ENCODE measurements around the gene SYPL2. TPM values are rescaled to one million over a fixed set of nuclear protein-coding genes. Genes with fewer than 3 reads are reported as not detected.

Gene SYPL2
- total and polyA plus RNA-seq, 3 donors from 2014 or later = 29.7 to 67.5 (median 46.1) TPM

- H3K27me3 ChIP-seq = no peaks in the 10 kb centered on the region
- TF ChIP-seq CTCF (IDR thresholded peaks at IDR 0.05) (no peak), POLR2A (IDR thresholded peaks at IDR 0.05) (no peak)
- H3K36me3 ChIP-seq (ENCODE audit: low read depth, missing control alignments) = no peaks in the 10 kb centered on the region
- H3K27ac ChIP-seq = no peak overlapping the region
- peaks cover 47% of the 10 kb centered on the region for H3K4me1 ChIP-seq
- intact Hi-C loops (cut with DNase I; ENCODE audit: low total_unique reads) = no loop called here
- no peak for DNase-seq
- no peak overlapping the region for H3K4me3 ChIP-seq
- H3K9me3 ChIP-seq = no peaks in the 10 kb centered on the region
- WGBS, 2 donors = 89 to 93% methylated on average over 3 to 7 of the region's 7 CpGs
Observed at GRCh38 chr1:109495738-109496137, 29.4 kb downstream of the SYPL2 start.

DNA sequence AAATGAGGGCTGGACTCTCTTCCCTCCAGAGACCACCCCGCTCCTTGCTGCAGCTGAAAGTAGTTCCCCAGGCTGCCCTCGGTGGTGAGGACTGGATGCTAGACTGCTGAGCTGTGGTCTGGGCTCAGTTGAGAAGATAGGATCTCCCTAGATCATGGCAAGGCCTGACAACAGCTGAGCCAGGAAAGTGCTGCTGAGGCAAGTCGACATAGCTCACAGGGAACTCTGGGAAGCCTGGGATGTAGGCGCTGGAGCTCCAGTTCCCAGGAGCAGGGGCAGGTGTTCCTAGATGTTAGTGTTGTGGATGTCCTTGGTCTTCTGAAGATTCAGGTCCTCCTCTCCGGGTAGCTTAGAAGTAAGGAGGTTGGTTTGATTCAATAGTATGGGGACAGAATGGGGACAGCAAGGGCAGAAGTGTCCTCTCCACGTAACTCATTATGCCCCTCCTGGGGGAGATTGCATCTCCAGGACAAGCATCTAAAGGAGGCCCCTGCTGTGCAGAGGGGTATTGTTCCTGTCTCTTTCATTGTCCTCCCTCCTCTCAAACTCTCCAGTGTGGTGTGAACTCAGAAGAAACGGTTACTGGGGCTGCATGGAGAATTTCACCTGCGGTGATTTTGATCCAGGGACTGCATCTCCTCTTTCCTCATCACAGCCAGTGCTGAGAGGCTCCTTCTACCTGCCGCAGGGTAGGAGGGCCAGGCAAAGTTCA lies 31.3 kb downstream of the SYPL2 start:
- intact Hi-C loops (cut with DNase I; ENCODE audit: low total_unique reads) = no loop called here
- TF ChIP-seq POLR2A (IDR thresholded peaks at IDR 0.05) = no peak
- H3K36me3 ChIP-seq (ENCODE audit: low read depth, missing control alignments) = no peaks in the 10 kb centered on the region
- H3K27me3 ChIP-seq = no peaks in the 10 kb centered on the region
- peaks cover 46% of the 10 kb centered on the region for H3K4me1 ChIP-seq
- no peak overlapping the region for H3K4me3 ChIP-seq
- 39 to 56% methylated on average over 8 to 9 of the region's 9 CpGs for WGBS, 2 donors
- H3K27ac ChIP-seq = peak overlapping the region; percentile 40 to 45
- no peak for DNase-seq
- H3K9me3 ChIP-seq = no peaks in the 10 kb centered on the region

DNA sequence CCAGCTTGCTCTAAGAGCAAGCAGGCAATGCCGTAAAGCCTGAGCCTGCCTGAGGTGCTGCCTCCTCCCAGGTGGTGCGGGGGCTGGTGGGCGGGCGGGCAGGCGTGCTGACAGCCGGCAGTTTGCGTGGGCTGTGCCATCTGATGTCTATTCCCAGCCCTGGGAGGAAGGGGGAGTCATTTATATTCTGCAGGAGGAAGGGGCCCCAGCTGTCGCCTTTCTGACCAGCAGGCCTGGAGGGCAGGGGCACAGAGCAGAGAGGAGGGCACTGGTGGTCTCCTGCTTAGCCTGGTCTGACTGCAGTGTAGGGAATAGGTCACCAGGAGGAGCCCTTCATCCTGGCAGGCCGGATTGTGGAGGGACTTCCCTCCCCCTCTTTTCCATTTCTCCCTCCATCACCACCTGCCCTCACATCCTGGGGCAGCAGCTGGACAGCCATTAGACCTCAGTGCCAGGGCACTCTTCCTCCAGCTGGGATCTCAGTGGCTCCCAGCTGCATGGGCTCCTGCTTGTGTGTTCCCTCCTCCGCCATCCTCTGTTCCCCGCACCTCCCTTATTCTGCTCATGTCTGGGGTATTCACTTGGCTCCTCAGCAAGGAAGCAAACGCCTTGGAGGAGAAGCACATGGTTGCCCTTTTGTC lies 31.9 kb downstream of the SYPL2 start:
- WGBS, 2 donors = 37 to 62% methylated on average over 5 to 12 of the region's 12 CpGs
- DNase-seq = peak; percentile 61
- peaks cover 44% of the 10 kb centered on the region for H3K4me1 ChIP-seq
- H3K9me3 ChIP-seq = no peaks in the 10 kb centered on the region
- no peaks in the 10 kb centered on the region for H3K36me3 ChIP-seq (ENCODE audit: low read depth, missing control alignments)
- intact Hi-C loops (cut with DNase I; ENCODE audit: low total_unique reads) = no loop called here
- no peak for TF ChIP-seq POLR2A (IDR thresholded peaks at IDR 0.05)
- peak; percentile 50 to 60 (median 55) for TF ChIP-seq CTCF (IDR thresholded peaks at IDR 0.05)
- H3K27me3 ChIP-seq = no peaks in the 10 kb centered on the region
- no peak overlapping the region for H3K4me3 ChIP-seq
- peak overlapping the region in 1 of 2 donors; percentile 40 for H3K27ac ChIP-seq

- WGBS, 2 donors = 43 to 66% methylated on average over 7 of the region's 7 CpGs
- Histone ChIP-seq H3K27ac (peak overlapping the region; percentile 2 to 56), H3K27me3 (no peaks in the 10 kb centered on the region), H3K36me3 (ENCODE audit: low read depth, missing control alignments) (no peaks in the 10 kb centered on the region), H3K4me3 (no peak overlapping the region), H3K4me1 (peaks cover 40% of the 10 kb centered on the region), H3K9me3 (no peaks in the 10 kb centered on the region)
- intact Hi-C loops (cut with DNase I; ENCODE audit: low total_unique reads) = no loop called here
- DNase-seq = no peak
- no peak for TF ChIP-seq POLR2A (IDR thresholded peaks at IDR 0.05)
- TF ChIP-seq CTCF (IDR thresholded peaks at IDR 0.05) = no peak
Observed at GRCh38 chr1:109499081-109499480, 32.7 kb downstream of the SYPL2 start.

- TF ChIP-seq POLR2A (IDR thresholded peaks at IDR 0.05) (no peak), CTCF (IDR thresholded peaks at IDR 0.05) (peak in 2 of 3 experiments; percentile 31 to 34)
Observed at GRCh38 chr1:109499661-109500536, 33.6 kb downstream of the SYPL2 start.

More at GRCh38 chr1:109499661-109500536, 33.6 kb downstream of the SYPL2 start:
- Histone ChIP-seq H3K9me3 (no peaks in the 10 kb centered on the region), H3K36me3 (ENCODE audit: low read depth, missing control alignments) (no peaks in the 10 kb centered on the region), H3K4me3 (no peak overlapping the region), H3K27ac (peak overlapping the region; percentile 2 to 56), H3K27me3 (no peaks in the 10 kb centered on the region), H3K4me1 (peaks cover 36% of the 10 kb centered on the region)
- WGBS, 2 donors = 55 to 63% methylated on average over 4 of the region's 4 CpGs
- DNase-seq = peak; percentile 67
- intact Hi-C loops (cut with DNase I; ENCODE audit: low total_unique reads) = no loop called here

Data from testis (tissue), 3 donors.